Fibroblast of lung (primary cell): ENCODE measurements around the gene CTBP1.

Experiments
- EZH2 ChIP-seq: IDR thresholded peaks from 2 replicates; pipeline ENCODE4 v1.5.1; 2012; ENCODE audit warnings: low read length, control low read depth, mild to moderate bottlenecking; ENCODE audit errors: missing control alignments
- TF ChIP-seq, protein P1 (sequence below), 2 donors: IDR thresholded peaks in 1 of 2; conservative IDR thresholded peaks in 1 of 2; 1 replicate in 1 of 2; 2 replicates in 1 of 2; pipeline ENCODE4 v1.5.1; 2011 to 2012; ENCODE audit warnings: low read length in 2 of 2, control low read depth in 1 of 2, inconsistent platforms in 1 of 2, low read depth in 1 of 2, mild to moderate bottlenecking in 1 of 2

- TF ChIP-seq, protein P1, sequence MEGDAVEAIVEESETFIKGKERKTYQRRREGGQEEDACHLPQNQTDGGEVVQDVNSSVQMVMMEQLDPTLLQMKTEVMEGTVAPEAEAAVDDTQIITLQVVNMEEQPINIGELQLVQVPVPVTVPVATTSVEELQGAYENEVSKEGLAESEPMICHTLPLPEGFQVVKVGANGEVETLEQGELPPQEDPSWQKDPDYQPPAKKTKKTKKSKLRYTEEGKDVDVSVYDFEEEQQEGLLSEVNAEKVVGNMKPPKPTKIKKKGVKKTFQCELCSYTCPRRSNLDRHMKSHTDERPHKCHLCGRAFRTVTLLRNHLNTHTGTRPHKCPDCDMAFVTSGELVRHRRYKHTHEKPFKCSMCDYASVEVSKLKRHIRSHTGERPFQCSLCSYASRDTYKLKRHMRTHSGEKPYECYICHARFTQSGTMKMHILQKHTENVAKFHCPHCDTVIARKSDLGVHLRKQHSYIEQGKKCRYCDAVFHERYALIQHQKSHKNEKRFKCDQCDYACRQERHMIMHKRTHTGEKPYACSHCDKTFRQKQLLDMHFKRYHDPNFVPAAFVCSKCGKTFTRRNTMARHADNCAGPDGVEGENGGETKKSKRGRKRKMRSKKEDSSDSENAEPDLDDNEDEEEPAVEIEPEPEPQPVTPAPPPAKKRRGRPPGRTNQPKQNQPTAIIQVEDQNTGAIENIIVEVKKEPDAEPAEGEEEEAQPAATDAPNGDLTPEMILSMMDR (conservative IDR thresholded peaks at IDR 0.05 in 1 of 2, IDR thresholded peaks at IDR 0.05 in 1 of 2; ENCODE audit: low read depth in 1 of 2, low read length in 2 of 2), result no peak
- TF ChIP-seq EZH2, result no peak
Measured at GRCh38 chr4:1200425-1201035, 48.4 kb downstream of the CTBP1 start.
